D721Med (cell line): ENCODE results near the gene WTAP.
A peak's percentile ranks its signal among the peaks of the same experiment; 100 is the strongest.

ENCODE experiments used
- DNase-seq: peaks from one replicate; pipeline ENCODE4 v3.0.0; 2011; ENCODE audit warnings: low spot score; ENCODE audit not compliant: insufficient read length
- FAIRE-seq: peaks from 2 replicates; lab custom pipeline; 2011; peaks lifted over from hg19 to GRCh38; lab: Jason Lieb, UNC
- TF ChIP-seq, protein P1 (sequence below): IDR thresholded peaks from 2 replicates; pipeline ENCODE4 v1.5.1; 2012; ENCODE audit warnings: mild to moderate bottlenecking, control low read depth; ENCODE audit not compliant: insufficient read depth; ENCODE audit errors: missing control alignments

Gene WTAP

DNA sequence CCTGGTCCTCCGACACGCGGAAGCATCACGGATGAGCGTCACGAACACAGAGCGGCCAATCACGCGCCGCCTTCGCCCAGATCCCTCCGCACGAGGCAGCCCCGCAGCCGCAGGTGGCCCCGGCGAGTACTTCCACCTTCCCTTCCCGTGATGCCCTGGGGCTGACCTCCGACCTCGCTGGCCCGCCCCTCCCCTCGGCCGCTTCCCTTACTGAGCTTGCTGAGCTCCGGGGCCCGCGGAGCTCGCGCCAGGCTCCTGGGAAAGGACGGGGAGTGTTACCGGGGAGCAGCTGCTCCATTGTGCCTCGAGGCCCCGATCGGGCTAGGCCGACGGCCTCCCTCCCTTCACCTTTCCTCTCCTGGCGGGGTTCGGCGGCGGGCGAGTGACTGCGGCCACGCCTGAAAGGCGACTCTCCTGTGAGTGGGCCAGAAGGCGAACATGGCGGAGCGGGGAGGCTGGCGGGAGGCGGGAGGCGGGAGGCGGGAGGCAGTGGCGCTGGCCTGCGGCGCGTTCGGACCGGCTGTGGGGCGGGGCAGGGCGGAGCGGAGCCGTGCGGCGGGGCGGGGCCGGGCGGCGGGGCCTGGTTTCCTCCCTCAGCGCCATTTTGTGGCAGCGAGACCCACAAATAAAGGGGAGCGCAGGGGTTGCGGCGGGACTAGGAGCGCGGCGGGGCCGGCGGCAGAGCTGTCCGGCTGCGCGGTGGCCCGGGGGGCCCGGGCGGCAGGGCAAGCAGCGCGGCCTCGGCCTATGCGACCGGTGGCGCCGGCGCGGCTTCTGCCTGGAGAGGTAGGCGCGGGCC lies at the start of gene WTAP:
Gene WTAP, plus strand, starts transcription at position 589 of the 799 bp plus-strand sequence. CDS start 8,760 bp downstream, outside the sequence.
- FAIRE-seq (no peak), DNase-seq (peak; percentile 64)
- TF ChIP-seq, protein P1, sequence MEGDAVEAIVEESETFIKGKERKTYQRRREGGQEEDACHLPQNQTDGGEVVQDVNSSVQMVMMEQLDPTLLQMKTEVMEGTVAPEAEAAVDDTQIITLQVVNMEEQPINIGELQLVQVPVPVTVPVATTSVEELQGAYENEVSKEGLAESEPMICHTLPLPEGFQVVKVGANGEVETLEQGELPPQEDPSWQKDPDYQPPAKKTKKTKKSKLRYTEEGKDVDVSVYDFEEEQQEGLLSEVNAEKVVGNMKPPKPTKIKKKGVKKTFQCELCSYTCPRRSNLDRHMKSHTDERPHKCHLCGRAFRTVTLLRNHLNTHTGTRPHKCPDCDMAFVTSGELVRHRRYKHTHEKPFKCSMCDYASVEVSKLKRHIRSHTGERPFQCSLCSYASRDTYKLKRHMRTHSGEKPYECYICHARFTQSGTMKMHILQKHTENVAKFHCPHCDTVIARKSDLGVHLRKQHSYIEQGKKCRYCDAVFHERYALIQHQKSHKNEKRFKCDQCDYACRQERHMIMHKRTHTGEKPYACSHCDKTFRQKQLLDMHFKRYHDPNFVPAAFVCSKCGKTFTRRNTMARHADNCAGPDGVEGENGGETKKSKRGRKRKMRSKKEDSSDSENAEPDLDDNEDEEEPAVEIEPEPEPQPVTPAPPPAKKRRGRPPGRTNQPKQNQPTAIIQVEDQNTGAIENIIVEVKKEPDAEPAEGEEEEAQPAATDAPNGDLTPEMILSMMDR: no peak

DNA sequence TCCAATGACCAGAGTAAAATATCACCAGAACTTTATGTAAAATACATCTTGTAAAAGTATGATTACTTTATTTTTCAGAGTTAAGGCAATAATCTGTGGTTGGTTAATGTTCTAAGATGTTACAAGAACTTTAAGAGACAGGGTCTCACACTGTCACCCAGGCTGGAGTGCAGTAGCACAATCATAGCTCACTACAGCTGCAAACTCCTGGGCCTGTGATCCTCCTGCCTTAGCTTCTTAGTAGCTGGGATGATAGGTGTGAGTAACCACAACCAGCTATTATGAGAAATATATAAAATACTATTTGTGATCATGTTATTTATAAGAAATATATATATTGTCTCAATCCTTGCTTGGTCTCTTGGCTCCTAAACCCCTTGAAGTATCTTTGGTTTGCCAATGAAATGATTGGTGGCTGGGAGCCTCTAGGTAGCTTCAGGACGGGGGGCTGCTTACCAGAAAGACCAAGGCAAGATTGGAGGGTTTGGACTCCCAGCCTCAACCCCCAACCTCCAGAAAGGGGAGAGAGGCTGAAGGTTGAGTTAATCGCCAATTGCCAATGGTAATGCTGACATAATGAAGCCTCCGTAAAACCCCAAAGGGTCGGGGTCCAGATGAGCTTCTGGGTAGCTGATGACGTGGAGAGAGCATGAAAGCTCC lies 49.7 kb upstream of the WTAP start:
- FAIRE-seq: no peak
- DNase-seq: no peak
- TF ChIP-seq, protein P1: no peak

DNA sequence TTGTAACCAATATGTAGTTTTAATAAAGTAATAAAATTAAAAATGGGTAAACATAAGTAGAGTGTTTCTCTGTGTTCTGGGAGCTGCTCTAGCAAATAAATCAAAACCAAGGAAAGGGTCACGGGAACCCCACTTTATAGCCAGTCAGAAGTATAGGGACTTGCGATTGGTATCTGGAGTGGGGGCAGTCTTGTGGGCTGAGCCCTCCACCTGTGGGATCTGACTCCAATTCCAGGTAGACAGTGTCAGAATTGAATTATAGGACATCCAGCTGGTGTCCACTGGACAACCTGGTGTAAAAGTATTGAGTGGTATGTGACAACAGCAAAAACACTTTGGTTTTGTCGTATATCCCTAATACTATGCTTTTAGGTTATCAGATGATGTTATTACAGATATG lies 48.7 kb upstream of the WTAP start:
- DNase-seq (no peak), FAIRE-seq (no peak)
- TF ChIP-seq, protein P1: no peak

DNA sequence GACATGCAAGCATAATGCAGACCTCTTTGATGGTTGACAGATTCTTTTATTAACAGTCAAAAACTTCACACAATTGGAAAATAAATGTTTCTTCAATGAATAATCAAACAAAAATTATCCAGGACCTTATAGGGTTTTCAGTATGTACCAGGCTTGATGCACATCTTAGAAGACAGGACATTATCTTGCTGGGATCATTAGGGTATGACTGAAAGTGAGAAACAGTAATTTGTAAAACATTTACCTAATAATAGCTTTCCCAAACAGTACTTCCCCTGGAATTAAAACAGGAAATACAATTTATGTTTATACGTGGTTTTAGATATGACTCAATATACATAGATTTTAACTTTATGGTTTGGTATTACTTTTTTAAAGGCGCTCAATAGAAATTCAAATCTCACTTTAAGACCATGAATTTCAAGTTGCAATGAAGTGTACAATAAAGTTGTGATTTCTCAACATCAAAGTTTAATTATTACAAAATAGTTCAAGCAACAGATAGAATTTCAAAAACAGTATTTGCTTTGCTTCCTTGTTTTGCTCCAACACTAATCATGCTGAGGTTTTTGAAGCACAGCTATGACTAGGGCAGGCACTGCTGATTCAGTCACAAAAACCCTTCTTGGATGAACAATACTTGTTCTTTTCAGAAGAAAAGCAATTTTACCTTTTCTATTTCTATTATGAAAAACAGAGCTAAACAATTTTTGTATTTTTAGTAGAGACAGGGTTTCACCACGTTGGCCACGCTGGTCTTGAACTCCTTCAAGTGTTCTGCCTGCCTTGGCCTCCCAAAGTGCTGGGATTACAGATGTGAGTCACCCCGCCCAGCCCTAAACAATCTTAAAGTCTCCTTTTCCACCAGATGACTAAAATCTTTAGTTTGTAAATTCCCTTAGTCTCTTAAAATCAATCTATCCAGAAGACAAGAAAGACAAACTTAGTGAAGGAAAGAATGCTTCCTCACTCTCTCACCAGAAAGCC lies 47.9 kb upstream of the WTAP start:
- no peak for DNase-seq
- no peak for FAIRE-seq
- TF ChIP-seq, protein P1: no peak

DNA sequence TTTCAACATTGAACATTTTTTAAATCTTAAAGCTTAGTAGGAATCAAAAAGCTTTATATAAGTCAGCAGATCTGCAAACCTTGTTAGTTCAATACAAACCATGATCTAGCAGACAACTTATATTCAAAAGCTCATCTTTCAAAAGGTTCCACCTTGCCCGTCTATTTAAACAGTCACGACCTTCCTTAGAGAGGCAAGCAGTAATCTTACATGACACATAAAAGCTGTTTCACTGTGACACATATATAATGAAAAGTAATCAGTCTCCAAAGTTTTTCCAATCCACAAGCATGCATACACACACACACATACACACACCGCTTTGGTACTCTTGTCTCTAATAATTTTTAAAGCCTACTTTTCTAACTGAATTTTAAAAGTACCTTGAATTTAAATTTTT lies 47.2 kb upstream of the WTAP start:
- DNase-seq: no peak
- FAIRE-seq: no peak
- TF ChIP-seq, protein P1: no peak

DNA sequence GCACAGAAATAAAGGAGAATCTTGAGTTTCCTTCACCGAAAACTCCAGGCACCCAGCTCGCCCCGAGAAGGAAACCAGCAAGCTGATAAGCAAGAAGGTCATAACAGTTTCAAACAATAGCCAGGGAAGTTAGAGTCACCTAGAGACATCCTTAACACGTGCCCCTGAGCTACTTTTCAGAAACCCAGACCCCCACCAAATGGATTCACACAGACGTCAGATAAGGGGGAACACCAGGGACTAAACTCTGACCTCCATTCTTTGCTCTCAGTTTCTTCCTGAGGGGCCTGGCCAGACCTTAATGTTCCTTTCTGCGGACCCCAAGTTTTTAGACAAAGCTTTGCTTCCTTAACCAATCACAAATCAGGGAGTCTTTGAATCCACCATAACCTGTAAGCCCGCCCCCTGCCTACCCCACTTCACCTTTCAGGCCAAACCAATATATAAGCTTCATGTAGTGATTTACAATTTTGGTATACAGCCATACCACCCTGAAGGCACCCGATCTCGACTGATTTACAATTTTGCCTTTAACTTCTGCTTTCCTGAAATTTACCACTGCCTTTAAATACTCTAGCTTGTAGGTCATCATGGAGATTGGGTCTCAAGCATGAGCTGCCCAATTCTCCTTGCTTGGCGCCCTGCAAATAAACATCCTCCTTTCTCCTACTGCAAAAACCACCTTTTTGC lies 46.0 kb upstream of the WTAP start:
- TF ChIP-seq, protein P1: no peak
- FAIRE-seq (no peak), DNase-seq (no peak)
